ENCODE measurements around the gene PACS2.

DNA sequence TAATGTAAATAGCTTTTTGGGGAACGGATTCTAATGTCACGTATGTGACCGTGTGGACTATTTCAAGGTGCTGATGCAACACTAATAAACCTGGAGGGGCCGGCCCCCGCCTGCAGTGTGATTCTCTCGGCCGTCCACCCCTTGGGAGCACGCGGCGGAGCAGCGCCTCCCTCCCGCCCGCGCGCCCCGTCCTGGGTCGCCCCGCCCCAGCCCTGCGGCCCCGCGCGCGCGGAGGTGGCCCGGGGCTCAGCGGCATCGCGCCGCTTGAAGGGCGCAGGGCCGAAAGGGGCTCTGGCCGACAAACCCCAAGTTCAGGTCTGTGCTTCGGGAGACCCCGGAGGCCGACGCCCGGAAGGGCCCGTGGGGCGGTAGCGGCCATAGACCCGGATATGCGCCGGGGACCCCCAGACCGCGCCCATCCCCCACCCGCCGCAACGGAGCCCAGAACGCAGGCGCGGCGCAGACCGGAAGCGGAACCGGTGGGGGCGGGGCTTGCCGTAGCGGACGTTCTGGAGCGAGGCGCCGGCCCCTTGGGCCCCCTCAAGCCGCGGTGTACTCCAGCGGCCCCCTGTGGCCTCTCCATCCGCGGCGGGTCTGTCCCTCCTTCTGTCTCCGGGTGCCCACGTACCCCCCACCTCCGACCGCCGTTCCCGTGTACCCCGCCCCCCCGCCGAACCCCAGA lies 83.6 kb downstream of the PACS2 start, which contains the start of gene TEX22:
- no peak for TF ChIP-seq EZH2phosphoT487 (IDR thresholded peaks at IDR 0.05; ENCODE audit: borderline replicate concordance)
- TF ChIP-seq, protein P1, sequence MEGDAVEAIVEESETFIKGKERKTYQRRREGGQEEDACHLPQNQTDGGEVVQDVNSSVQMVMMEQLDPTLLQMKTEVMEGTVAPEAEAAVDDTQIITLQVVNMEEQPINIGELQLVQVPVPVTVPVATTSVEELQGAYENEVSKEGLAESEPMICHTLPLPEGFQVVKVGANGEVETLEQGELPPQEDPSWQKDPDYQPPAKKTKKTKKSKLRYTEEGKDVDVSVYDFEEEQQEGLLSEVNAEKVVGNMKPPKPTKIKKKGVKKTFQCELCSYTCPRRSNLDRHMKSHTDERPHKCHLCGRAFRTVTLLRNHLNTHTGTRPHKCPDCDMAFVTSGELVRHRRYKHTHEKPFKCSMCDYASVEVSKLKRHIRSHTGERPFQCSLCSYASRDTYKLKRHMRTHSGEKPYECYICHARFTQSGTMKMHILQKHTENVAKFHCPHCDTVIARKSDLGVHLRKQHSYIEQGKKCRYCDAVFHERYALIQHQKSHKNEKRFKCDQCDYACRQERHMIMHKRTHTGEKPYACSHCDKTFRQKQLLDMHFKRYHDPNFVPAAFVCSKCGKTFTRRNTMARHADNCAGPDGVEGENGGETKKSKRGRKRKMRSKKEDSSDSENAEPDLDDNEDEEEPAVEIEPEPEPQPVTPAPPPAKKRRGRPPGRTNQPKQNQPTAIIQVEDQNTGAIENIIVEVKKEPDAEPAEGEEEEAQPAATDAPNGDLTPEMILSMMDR (conservative IDR thresholded peaks at IDR 0.05; ENCODE audit: low read length) = peak; percentile 48
